Activated naive CD4-positive, alpha-beta T cell treated with anti-CD3 and anti-CD28 coated beads, Interleukin-2, amount 50 U/mL, for 72 hours (primary cell): ENCODE results near the gene MLC1. TPM values are rescaled to one million over a fixed set of nuclear protein-coding genes. Genes with fewer than 3 reads are reported as not detected.
A peak's percentile ranks its signal among the peaks of the same experiment; 100 is the strongest.

Source experiments
- ATAC-seq, 2 donors: fragments of 150-1000 bp; cut with Tn5 transposase; 2 replicates each; pipeline ENCODE4 v1.10.0; 2021; ENCODE audit warnings: mild to moderate bottlenecking in 2 of 2, moderate library complexity in 2 of 2
- DNase-seq, 2 donors: peaks; one replicate each; pipeline ENCODE4 v3.0.0; 2021 to 2022; ENCODE audit warnings: low spot score in 2 of 2
- H3K27ac Mint-ChIP-seq, 2 donors: one replicate each; pipeline ENCODE4 v1.8.0; 2022; ENCODE audit warnings: mild to moderate bottlenecking in 2 of 2, mixed read lengths in 2 of 2
- H3K36me3 Mint-ChIP-seq, 2 donors: one replicate each; pipeline ENCODE4 v1.8.0; 2022; ENCODE audit warnings: mixed read lengths in 2 of 2
- H3K9me3 Mint-ChIP-seq, 2 donors: one replicate each; pipeline ENCODE4 v1.8.0; 2022; ENCODE audit warnings: mixed read lengths in 2 of 2
- total RNA-seq, 2 donors: library from RNA; stranded (reverse); gene quantifications; one replicate each; pipeline ENCODE4 v1.2.3, GENCODE V29; 2022

MLC1 gene
- total RNA-seq: under 1 TPM in 1 of 2 donors, not detected in 1; 0.29 TPM

GRCh38 chr22:50085211-50085972, at the start of gene MLC1:
Gene MLC1, minus strand, starts transcription at chr22:50085426. Its CDS starts 524 bp downstream, at chr22:50084902.
- Mint-ChIP-seq H3K9me3 (peaks cover 4 to 12% of the 10 kb centered on the region in 2 donors), H3K27ac (no peak within 1 kb of the TSS), H3K36me3 (peaks cover under 1 to 14% of the 10 kb centered on the region in 2 donors)
- ATAC-seq: peak in 1 of 2 donors; percentile 43
- no peak for DNase-seq

- H3K9me3 Mint-ChIP-seq: no peaks in the 10 kb centered on the region
- no peak overlapping the region for H3K27ac Mint-ChIP-seq
- DNase-seq (no peak), ATAC-seq (no peak)
- no peaks in the 10 kb centered on the region for H3K36me3 Mint-ChIP-seq
Measured at GRCh38 chr22:50134481-50134880, 49.3 kb upstream of the MLC1 start.

GRCh38 chr22:50131894-50132293, 46.7 kb upstream of the MLC1 start:
- DNase-seq (no peak), ATAC-seq (no peak)
- H3K9me3 Mint-ChIP-seq: no peaks in the 10 kb centered on the region
- no peaks in the 10 kb centered on the region for H3K36me3 Mint-ChIP-seq
- no peak overlapping the region for H3K27ac Mint-ChIP-seq

GRCh38 chr22:50129121-50129736, 44.0 kb upstream of the MLC1 start:
- H3K36me3 Mint-ChIP-seq: peaks cover 4 to 9% of the 10 kb centered on the region in 2 donors
- DNase-seq: no peak
- ATAC-seq: no peak
- no peak overlapping the region for H3K27ac Mint-ChIP-seq
- peaks cover 3 to 4% of the 10 kb centered on the region in 2 donors for H3K9me3 Mint-ChIP-seq

GRCh38 chr22:50125029-50125428, 39.8 kb upstream of the MLC1 start:
- peaks cover 8 to 9% of the 10 kb centered on the region in 2 donors for H3K9me3 Mint-ChIP-seq
- DNase-seq: no peak
- peaks cover 7 to 13% of the 10 kb centered on the region in 2 donors for H3K36me3 Mint-ChIP-seq
- ATAC-seq: no peak
- H3K27ac Mint-ChIP-seq: no peak overlapping the region

GRCh38 chr22:50123119-50123518, 37.9 kb upstream of the MLC1 start:
- H3K36me3 Mint-ChIP-seq: peaks cover 7 to 13% of the 10 kb centered on the region in 2 donors
- ATAC-seq: no peak

GRCh38 chr22:50121202-50121740, 36.0 kb upstream of the MLC1 start:
- DNase-seq: no peak
- peaks cover 7 to 13% of the 10 kb centered on the region in 2 donors for H3K36me3 Mint-ChIP-seq
- peaks cover 8 to 9% of the 10 kb centered on the region in 2 donors for H3K9me3 Mint-ChIP-seq
- ATAC-seq: no peak
- H3K27ac Mint-ChIP-seq: no peak overlapping the region

More at GRCh38 chr22:50123119-50123518, 37.9 kb upstream of the MLC1 start:
- H3K27ac Mint-ChIP-seq: no peak overlapping the region
- DNase-seq: no peak
- peaks cover 8 to 9% of the 10 kb centered on the region in 2 donors for H3K9me3 Mint-ChIP-seq

- ATAC-seq (no peak), DNase-seq (no peak)
- H3K9me3 Mint-ChIP-seq: peaks cover 8 to 9% of the 10 kb centered on the region in 2 donors
- peaks cover 7 to 9% of the 10 kb centered on the region in 2 donors for H3K36me3 Mint-ChIP-seq
- H3K27ac Mint-ChIP-seq: no peak overlapping the region
Measured at GRCh38 chr22:50119768-50120251, 34.6 kb upstream of the MLC1 start.

GRCh38 chr22:50119169-50119767, 34.0 kb upstream of the MLC1 start:
- Mint-ChIP-seq H3K9me3 (peaks cover 5% of the 10 kb centered on the region in 2 donors), H3K27ac (no peak overlapping the region)
- ATAC-seq: no peak

GRCh38 chr22:50118557-50119168, 33.4 kb upstream of the MLC1 start:
- Mint-ChIP-seq H3K36me3 (no peaks in the 10 kb centered on the region), H3K9me3 (no peaks in the 10 kb centered on the region), H3K27ac (no peak overlapping the region)
- ATAC-seq (no peak), DNase-seq (no peak)

More at GRCh38 chr22:50119169-50119767, 34.0 kb upstream of the MLC1 start:
- peaks cover 4% of the 10 kb centered on the region in 2 donors for H3K36me3 Mint-ChIP-seq
- no peak for DNase-seq

- H3K36me3 Mint-ChIP-seq: no peaks in the 10 kb centered on the region
- H3K9me3 Mint-ChIP-seq: no peaks in the 10 kb centered on the region
- no peak for ATAC-seq
- H3K27ac Mint-ChIP-seq: no peak overlapping the region
- DNase-seq: no peak
Measured at GRCh38 chr22:50118129-50118528, 32.9 kb upstream of the MLC1 start.

GRCh38 chr22:50117168-50117762, 32.0 kb upstream of the MLC1 start:
- H3K27ac Mint-ChIP-seq: no peak overlapping the region
- no peaks in the 10 kb centered on the region for H3K36me3 Mint-ChIP-seq
- ATAC-seq (no peak), DNase-seq (no peak)
- no peaks in the 10 kb centered on the region for H3K9me3 Mint-ChIP-seq

GRCh38 chr22:50115693-50116092, 30.5 kb upstream of the MLC1 start:
- H3K27ac Mint-ChIP-seq: no peak overlapping the region
- no peaks in the 10 kb centered on the region for H3K36me3 Mint-ChIP-seq
- no peaks in the 10 kb centered on the region for H3K9me3 Mint-ChIP-seq
- ATAC-seq: no peak
- no peak for DNase-seq

- no peak for DNase-seq
- Mint-ChIP-seq H3K36me3 (no peaks in the 10 kb centered on the region), H3K9me3 (no peaks in the 10 kb centered on the region), H3K27ac (no peak overlapping the region)
- ATAC-seq: no peak
Measured at GRCh38 chr22:50114221-50115021, 29.2 kb upstream of the MLC1 start.
